ENCODE results near the gene LRRN4.

GRCh38 chr20:6017880-6018279, 36.0 kb downstream of the LRRN4 start:
- TF ChIP-seq CTCF (IDR thresholded peaks at IDR 0.05) = no peak
- TF ChIP-seq POLR2A (IDR thresholded peaks at IDR 0.05) = no peak
